RWPE2 (cell line): Measurements from ENCODE around the gene PGM3.

Experiments used
- ATAC-seq: fragments of 200-7000 bp; cut with Tn5 transposase; 3 replicates; pipeline ENCODE4 v1.9.1; 2021; ENCODE audit warnings: low read depth
- DNase-seq: peaks from one replicate; pipeline ENCODE4 v3.0.0-alpha.2; 2020; ENCODE audit warnings: low spot score
- H3K27ac ChIP-seq: fragments of 450-650 bp; 2 replicates; pipeline ENCODE4 v1.5.1; 2017; ENCODE audit warnings: mild to moderate bottlenecking; ENCODE audit not compliant: poor library complexity, severe bottlenecking
- H3K27me3 ChIP-seq: fragments of 250-450 bp; sonication (Bioruptor Pico); 2 replicates; pipeline ENCODE4 v1.5.1; 2021; ENCODE audit warnings: mild to moderate bottlenecking, moderate library complexity; ENCODE audit not compliant: insufficient read depth, poor library complexity, severe bottlenecking
- H3K36me3 ChIP-seq: fragments of 250-450 bp; sonication (Bioruptor Pico); 2 replicates; pipeline ENCODE4 v1.5.1; 2020; ENCODE audit warnings: low read depth, mild to moderate bottlenecking, moderate library complexity
- H3K4me1 ChIP-seq: fragments of 250-450 bp; sonication (Bioruptor Pico); 2 replicates; pipeline ENCODE4 v1.5.1; 2021; ENCODE audit warnings: mild to moderate bottlenecking, moderate library complexity; ENCODE audit not compliant: insufficient read depth, poor library complexity, severe bottlenecking
- H3K4me3 ChIP-seq: fragments of 250-450 bp; sonication (Bioruptor Pico); 2 replicates; pipeline ENCODE4 v1.5.1; 2021; ENCODE audit warnings: mild to moderate bottlenecking, moderate library complexity; ENCODE audit not compliant: severe bottlenecking
- H3K9me3 ChIP-seq: fragments of 250-450 bp; sonication (Bioruptor Pico); 2 replicates; pipeline ENCODE4 v1.5.1; 2021; ENCODE audit warnings: mild to moderate bottlenecking, moderate library complexity; ENCODE audit not compliant: severe bottlenecking
- CTCF ChIP-seq: fragments of 450-650 bp; IDR thresholded peaks from one replicate; pipeline ENCODE4 v1.5.1; 2017; ENCODE audit warnings: mild to moderate bottlenecking, moderate library complexity; ENCODE audit not compliant: poor library complexity, severe bottlenecking

The PGM3 gene

DNA sequence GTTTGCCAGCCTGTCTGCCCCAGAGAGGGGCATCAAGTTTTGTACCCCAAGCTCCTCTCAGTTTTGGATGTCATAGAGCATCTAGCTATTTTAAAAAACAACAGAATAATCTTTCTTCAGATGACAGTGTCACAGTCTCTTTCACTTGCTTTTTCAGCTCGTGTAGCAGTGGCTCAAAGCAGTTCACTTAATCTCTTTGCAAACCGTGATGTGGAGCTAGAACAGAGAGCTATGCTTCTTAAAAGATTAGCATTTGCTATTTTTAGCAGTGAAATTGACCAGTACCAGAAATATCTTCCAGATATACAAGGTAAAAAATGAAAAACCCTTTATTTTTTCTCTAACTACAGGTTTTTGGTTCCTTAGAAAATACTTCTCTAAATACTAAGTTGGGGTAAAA lies 37.3 kb downstream of the PGM3 start:
- Histone ChIP-seq H3K9me3 (no peaks in the 10 kb centered on the region), H3K27ac (no peak overlapping the region), H3K4me1 (no peaks in the 10 kb centered on the region), H3K36me3 (peaks cover 49% of the 10 kb centered on the region), H3K27me3 (no peaks in the 10 kb centered on the region), H3K4me3 (no peak overlapping the region)
- DNase-seq (no peak), ATAC-seq (no peak)
- no peak for TF ChIP-seq CTCF

- DNase-seq, result no peak
- Histone ChIP-seq H3K9me3 (no peaks in the 10 kb centered on the region), H3K36me3 (peaks cover 49% of the 10 kb centered on the region), H3K27ac (no peak overlapping the region), H3K4me1 (no peaks in the 10 kb centered on the region), H3K4me3 (no peak overlapping the region), H3K27me3 (no peaks in the 10 kb centered on the region)
- ATAC-seq, result no peak
- TF ChIP-seq CTCF, result no peak
Measured at GRCh38 chr6:83153883-83154521, 39.1 kb downstream of the PGM3 start.

- ATAC-seq (no peak), DNase-seq (no peak)
- Histone ChIP-seq H3K27ac (no peak overlapping the region), H3K4me3 (no peak overlapping the region), H3K4me1 (no peaks in the 10 kb centered on the region), H3K36me3 (peaks cover 40% of the 10 kb centered on the region), H3K27me3 (no peaks in the 10 kb centered on the region), H3K9me3 (no peaks in the 10 kb centered on the region)
- no peak for TF ChIP-seq CTCF
Measured at GRCh38 chr6:83152913-83153312, 40.2 kb downstream of the PGM3 start.

- Histone ChIP-seq H3K4me3 (no peak overlapping the region), H3K36me3 (peaks cover 52% of the 10 kb centered on the region), H3K27ac (no peak overlapping the region), H3K4me1 (no peaks in the 10 kb centered on the region), H3K27me3 (no peaks in the 10 kb centered on the region), H3K9me3 (no peaks in the 10 kb centered on the region)
- no peak for DNase-seq
- no peak for ATAC-seq
- no peak for TF ChIP-seq CTCF
Measured at GRCh38 chr6:83151114-83151513, 42.0 kb downstream of the PGM3 start.

- DNase-seq (no peak), ATAC-seq (no peak; the same call in 2 of the 3 replicates)
- Histone ChIP-seq H3K4me1 (peaks cover 10% of the 10 kb centered on the region), H3K27me3 (no peaks in the 10 kb centered on the region), H3K9me3 (no peaks in the 10 kb centered on the region), H3K4me3 (no peak overlapping the region), H3K27ac (peak overlapping the region; percentile 29), H3K36me3 (peaks cover 40% of the 10 kb centered on the region)
- no peak for TF ChIP-seq CTCF
Measured at GRCh38 chr6:83138758-83139157, 54.3 kb downstream of the PGM3 start.
